Common myeloid progenitor, CD34-positive (primary cell): ENCODE results near the gene RMDN2.
A peak's percentile ranks its signal among the peaks of the same experiment; 100 is the strongest.

ENCODE experiments used
- CTCF ChIA-PET: fragments of 350-600 bp; sonication (Branson Sonifier 250); formaldehyde crosslinking; loops from one replicate; lab custom pipeline; 2021; ENCODE audit warnings: antibody characterized with exemption; lab: Charles Lee
- POLR2A ChIA-PET: fragments of 350-600 bp; sonication (Branson Sonifier 250); formaldehyde crosslinking; loops from one replicate; lab custom pipeline; 2021; ENCODE audit warnings: antibody characterized with exemption; lab: Charles Lee
- DNase-seq, 3 donors: peaks; one replicate each; pipeline versions ENCODE4 v3.0.0 to v3.0.0-alpha.2; 2013
- H3K27ac ChIP-seq, 2 experiments: 1 replicate in 1 of 2; 2 replicates in 1 of 2; pipeline ENCODE4 v1.7.0; 2013; ENCODE audit warnings: inconsistent platforms in 2 of 2, low read length in 2 of 2, mild to moderate bottlenecking in 2 of 2, low read depth in 1 of 2, moderate library complexity in 1 of 2; ENCODE audit not compliant: severe bottlenecking in 2 of 2, insufficient read depth in 1 of 2, poor library complexity in 1 of 2
- H3K27me3 ChIP-seq, 5 experiments: replicated peaks in 2 of 5; 1 replicate in 3 of 5; 2 replicates in 2 of 5; pipeline versions ENCODE4 v1.6.1 to v1.7.0; 2013; ENCODE audit warnings: low read length in 4 of 5, mild to moderate bottlenecking in 2 of 5, moderate library complexity in 2 of 5, inconsistent platforms in 1 of 5; ENCODE audit not compliant: insufficient read depth in 5 of 5, control insufficient read depth in 4 of 5
- H3K36me3 ChIP-seq, 4 experiments: 1 replicate in 2 of 4; 2 replicates in 2 of 4; pipeline versions ENCODE4 v1.6.1 to v1.7.0; 2013; ENCODE audit warnings: low read length in 3 of 4, control low read depth in 1 of 4, mild to moderate bottlenecking in 1 of 4; ENCODE audit not compliant: control insufficient read depth in 4 of 4, insufficient read depth in 4 of 4
- H3K4me1 ChIP-seq, 4 experiments: 1 replicate in 3 of 4; 2 replicates in 1 of 4; pipeline versions ENCODE4 v1.6.1 to v1.7.1; 2013; ENCODE audit warnings: low read length in 3 of 4, mild to moderate bottlenecking in 3 of 4, control low read depth in 1 of 4, inconsistent platforms in 1 of 4, moderate library complexity in 1 of 4; ENCODE audit not compliant: control insufficient read depth in 4 of 4, insufficient read depth in 4 of 4; ENCODE audit errors: control extremely low read depth in 1 of 4
- H3K4me3 ChIP-seq, 7 experiments: 1 replicate in 4 of 7; 2 replicates in 3 of 7; pipeline versions ENCODE4 v1.5.1 to v1.7.0; 2013; ENCODE audit warnings: mild to moderate bottlenecking in 7 of 7, low read length in 6 of 7, moderate library complexity in 6 of 7, inconsistent platforms in 2 of 7, low read depth in 2 of 7, control low read depth in 1 of 7; ENCODE audit not compliant: insufficient read depth in 4 of 7, control insufficient read depth in 1 of 7; ENCODE audit errors: extremely low read depth in 1 of 7
- H3K9me3 ChIP-seq, 5 experiments: 1 replicate in 4 of 5; 2 replicates in 1 of 5; pipeline versions ENCODE4 v1.6.1 to v1.7.1; 2013; ENCODE audit warnings: low read length in 4 of 5, mild to moderate bottlenecking in 2 of 5, inconsistent platforms in 1 of 5, low read depth in 1 of 5, moderate library complexity in 1 of 5; ENCODE audit not compliant: control insufficient read depth in 4 of 5, insufficient read depth in 2 of 5; ENCODE audit errors: control extremely low read depth in 1 of 5
- WGBS: methylation state at CpG from one replicate; pipeline ENCODE4 v1.1.5; 2013; ENCODE audit not compliant: insufficient coverage; 5-methylcytosine and 5-hydroxymethylcytosine counted together

Gene RMDN2

GRCh38 chr2:38056216-38056615 lies 131.1 kb downstream of the RMDN2 start:
- H3K4me1 ChIP-seq = peaks cover 0 to 8% (median 0%) of the 10 kb centered on the region in 4 experiments
- no peak overlapping the region for H3K27ac ChIP-seq
- CTCF ChIA-PET = no interaction called here
- no peaks in the 10 kb centered on the region for H3K36me3 ChIP-seq
- POLR2A ChIA-PET = no interaction called here
- no peak overlapping the region for H3K4me3 ChIP-seq
- no peaks in the 10 kb centered on the region for H3K27me3 ChIP-seq
- DNase-seq = no peak
- no CpG with 5 or more reads among the region's 3 CpGs for WGBS
- no peaks in the 10 kb centered on the region for H3K9me3 ChIP-seq

GRCh38 chr2:38057651-38058410 lies 132.7 kb downstream of the RMDN2 start:
- Histone ChIP-seq H3K27me3 (no peaks in the 10 kb centered on the region), H3K9me3 (no peaks in the 10 kb centered on the region), H3K36me3 (no peaks in the 10 kb centered on the region), H3K4me3 (no peak overlapping the region), H3K4me1 (peaks cover 0 to 8% (median 0%) of the 10 kb centered on the region in 4 experiments), H3K27ac (no peak overlapping the region)
- WGBS = 50% methylated on average over 2 of the region's 3 CpGs
- ChIA-PET POLR2A (interaction anchor here (0.5 kb wide), 1 partner anchor 528 kb away, joined by 6 read pairs; no protein-coding TSS in a partner anchor), CTCF (interaction anchor here (0.8 to 1.4 kb wide), 2 partner anchors 17 to 18 kb away, joined by 3 to 4 read pairs; partner anchors contain the start of gene CYP1B1)
- DNase-seq = peak in 2 of 3 donors; percentile 42 to 47

- no peak overlapping the region for H3K27ac ChIP-seq
- no peaks in the 10 kb centered on the region for H3K9me3 ChIP-seq
- no peaks in the 10 kb centered on the region for H3K36me3 ChIP-seq
- ChIA-PET CTCF (interaction anchor here (1.4 to 2.1 kb wide), 2 partner anchors 23 to 78 kb away, joined by 4 to 6 read pairs; no protein-coding TSS in a partner anchor), POLR2A (no interaction called here)
- no peak for DNase-seq
- no peaks in the 10 kb centered on the region for H3K27me3 ChIP-seq
- 100% methylated on average over 1 of the region's 5 CpGs for WGBS
- H3K4me1 ChIP-seq = peaks cover 0 to 10% (median 0%) of the 10 kb centered on the region in 4 experiments
- H3K4me3 ChIP-seq = no peak overlapping the region
Measured at GRCh38 chr2:38060236-38061018, 135.3 kb downstream of the RMDN2 start.

GRCh38 chr2:38064801-38065501 lies 139.9 kb downstream of the RMDN2 start:
- no peaks in the 10 kb centered on the region for H3K36me3 ChIP-seq
- no peak for DNase-seq
- no peak overlapping the region for H3K4me3 ChIP-seq
- H3K27me3 ChIP-seq = peaks cover 0 to 3% (median 1%) of the 10 kb centered on the region in 5 experiments
- ChIA-PET CTCF (no interaction called here), POLR2A (no interaction called here)
- 100% methylated on average over 3 of the region's 5 CpGs for WGBS
- H3K4me1 ChIP-seq = peaks cover 0 to 2% (median 0%) of the 10 kb centered on the region in 4 experiments
- no peak overlapping the region for H3K27ac ChIP-seq
- no peaks in the 10 kb centered on the region for H3K9me3 ChIP-seq

GRCh38 chr2:38065502-38066135 lies 140.5 kb downstream of the RMDN2 start:
- no peaks in the 10 kb centered on the region for H3K9me3 ChIP-seq
- POLR2A ChIA-PET = no interaction called here
- no peak for DNase-seq
- H3K27me3 ChIP-seq = peaks cover 0 to 4% (median 2%) of the 10 kb centered on the region in 5 experiments
- H3K36me3 ChIP-seq = no peaks in the 10 kb centered on the region
- CTCF ChIA-PET = no interaction called here
- 96% methylated on average over 4 of the region's 6 CpGs for WGBS
- H3K27ac ChIP-seq = no peak overlapping the region
- H3K4me1 ChIP-seq = peaks cover 0 to 2% (median 0%) of the 10 kb centered on the region in 4 experiments
- no peak overlapping the region for H3K4me3 ChIP-seq

- Histone ChIP-seq H3K4me1 (peaks cover 0 to 2% (median 0%) of the 10 kb centered on the region in 4 experiments), H3K27ac (no peak overlapping the region), H3K36me3 (peaks cover 0 to 4% (median 0%) of the 10 kb centered on the region in 4 experiments), H3K9me3 (no peaks in the 10 kb centered on the region), H3K4me3 (no peak overlapping the region), H3K27me3 (peaks cover 0 to 10% (median 9%) of the 10 kb centered on the region in 5 experiments)
- POLR2A ChIA-PET = no interaction called here
- 93% methylated on average over 3 of the region's 6 CpGs for WGBS
- DNase-seq = no peak
- CTCF ChIA-PET = no interaction called here
Measured at GRCh38 chr2:38066421-38067115, 141.5 kb downstream of the RMDN2 start.
